Esophagus squamous epithelium (tissue), 5 donors: ENCODE results near the gene AHSA1. TPM values are rescaled to one million over a fixed set of nuclear protein-coding genes. Genes with fewer than 3 reads are reported as not detected.
"Not testable (repeated sequence)": the region's sequence is repeated elsewhere in the genome, so short reads cannot be mapped to it uniquely, and the experiment has no call there.

Source experiments
- DNase-seq: peaks from one replicate; lab custom pipeline; 2025; lab: John Stamatoyannopoulos, UW
- H3K27ac ChIP-seq, 4 donors: fragments of 200-600 bp; sonication (generic); one replicate each; pipeline ENCODE4 v1.5.1; 2016 to 2019; ENCODE audit warnings: mild to moderate bottlenecking in 1 of 4
- H3K27me3 ChIP-seq, 4 donors: fragments of 200-600 bp; sonication (generic); 1 replicate in 3 of 4; 2 replicates in 1 of 4; pipeline versions ENCODE4 v1.5.1 to v1.6.0; 2017 to 2021; ENCODE audit warnings: antibody characterized with exemption in 1 of 4
- H3K36me3 ChIP-seq, 3 donors: fragments of 200-600 bp; sonication (generic); one replicate each; pipeline ENCODE4 v1.5.1; 2016 to 2019
- H3K4me1 ChIP-seq, 3 donors: fragments of 200-600 bp; sonication (generic); one replicate each; pipeline ENCODE4 v1.5.1; 2017 to 2019
- H3K4me3 ChIP-seq, 4 donors: fragments of 200-600 bp; sonication (generic); 1 replicate in 3 of 4; 2 replicates in 1 of 4; pipeline ENCODE4 v1.5.1; 2016 to 2019; ENCODE audit warnings: mild to moderate bottlenecking in 2 of 4, moderate library complexity in 1 of 4
- H3K9me3 ChIP-seq, 3 donors: fragments of 200-600 bp; sonication (generic); one replicate each; pipeline ENCODE4 v1.5.1; 2016 to 2019
- CTCF ChIP-seq, 6 experiments: fragments of 450-650 bp in 4 of 6; fragments of 200-600 bp in 2 of 6; sonication (generic) in 2 of 6; IDR thresholded peaks; one replicate each; pipeline ENCODE4 v1.5.1; 2016 to 2019; ENCODE audit warnings: antibody characterized with exemption in 6 of 6, mild to moderate bottlenecking in 4 of 6, moderate library complexity in 4 of 6
- POLR2A ChIP-seq, 4 donors: fragments of 450-650 bp; IDR thresholded peaks; one replicate each; pipeline ENCODE4 v1.6.1; 2017; ENCODE audit warnings: antibody characterized with exemption in 4 of 4, mild to moderate bottlenecking in 4 of 4, moderate library complexity in 3 of 4
- WGBS, 2 donors: methylation state at CpG; one replicate each; pipeline ENCODE4 v1.1.5; 2018; 5-methylcytosine and 5-hydroxymethylcytosine counted together
- intact Hi-C: fragments of 100-400 bp; cut with DNase I; formaldehyde crosslinking; loops from one replicate; pipeline ENCODE4 v1.15.0; 2022
- total RNA-seq, 4 donors: library from RNA; depleted of rRNA; stranded (reverse); fragments of >200 nt; gene quantifications; one replicate each; pipeline ENCODE4 v1.1.0, GENCODE V29; 2016
- donor health status: DM: yes; HTN: yes; CAD: no.

Gene AHSA1
- total RNA-seq, result 100 to 1,000 TPM in 3 of 4 donors, 10 to 100 TPM in 1; 98.6 to 166 (median 120) TPM

GRCh38 chr14:77457522-77458248, at the start of gene AHSA1, which contains the start of gene VIPAS39:
TSS of gene AHSA1 (plus strand) at chr14:77458093. CDS start at chr14:77458190, 97 bp downstream.
TSS of gene VIPAS39 (minus strand) at chr14:77457601. CDS start at chr14:77454102, 3,499 bp downstream.
- TF ChIP-seq CTCF (IDR thresholded peaks at IDR 0.05) (no peak), POLR2A (IDR thresholded peaks at IDR 0.05) (peak in 3 of 4 donors; percentile 54 to 74 (median 66))
- peaks cover 16 to 44% (median 30%) of the 10 kb centered on the region in 3 donors for H3K36me3 ChIP-seq
- H3K4me1 ChIP-seq, result peaks cover 0 to 38% (median 19%) of the 10 kb centered on the region in 3 donors
- peak; percentile 92 for DNase-seq
- H3K27ac ChIP-seq, result peak within 1 kb of the TSS; percentile 88 to 96 (median 94)
- intact Hi-C loops, result no loop called here
- H3K4me3 ChIP-seq, result peak within 1 kb of the TSS; percentile 83 to 99 (median 88)
- H3K9me3 ChIP-seq, result no peaks in the 10 kb centered on the region
- no peaks in the 10 kb centered on the region for H3K27me3 ChIP-seq
- WGBS, 2 donors, result 0 to 1% methylated on average over 26 to 39 of the region's 50 CpGs

GRCh38 chr14:77409131-77409533, 48.8 kb upstream of the AHSA1 start:
- no peaks in the 10 kb centered on the region for H3K4me1 ChIP-seq
- H3K4me3 ChIP-seq, result no peak overlapping the region
- DNase-seq, result no peak
- H3K27ac ChIP-seq, result no peak overlapping the region
- no peaks in the 10 kb centered on the region for H3K9me3 ChIP-seq
- 36 to 55% methylated on average over 3 of the region's 3 CpGs for WGBS, 2 donors
- intact Hi-C loops, result no loop called here
- H3K27me3 ChIP-seq, result no peaks in the 10 kb centered on the region
- TF ChIP-seq CTCF (IDR thresholded peaks at IDR 0.05) (peak in 1 of 6 experiments; percentile 23), POLR2A (IDR thresholded peaks at IDR 0.05) (no peak)
- no peaks in the 10 kb centered on the region for H3K36me3 ChIP-seq

GRCh38 chr14:77415403-77416030, 42.4 kb upstream of the AHSA1 start:
- H3K4me3 ChIP-seq, DNase-seq, H3K27ac ChIP-seq, intact Hi-C loops, H3K36me3 ChIP-seq, H3K27me3 ChIP-seq, H3K4me1 ChIP-seq: not testable (repeated sequence)
- 88 to 91% methylated on average over 10 of the region's 10 CpGs for WGBS, 2 donors
- H3K9me3 ChIP-seq, result peaks cover 0 to 25% (median 10%) of the 10 kb centered on the region in 3 donors

GRCh38 chr14:77416098-77416497, 41.8 kb upstream of the AHSA1 start:
- intact Hi-C loops, H3K36me3 ChIP-seq: not testable (repeated sequence)
- WGBS, 2 donors, result 94 to 100% methylated on average over 1 to 2 of the region's 3 CpGs

GRCh38 chr14:77416836-77417235, 41.1 kb upstream of the AHSA1 start:
- no peak for DNase-seq
- Histone ChIP-seq H3K9me3 (peaks cover 0 to 25% (median 10%) of the 10 kb centered on the region in 3 donors), H3K27ac (no peak overlapping the region), H3K4me3 (no peak overlapping the region), H3K4me1 (no peaks in the 10 kb centered on the region), H3K36me3 (peaks cover 0 to 16% (median 0%) of the 10 kb centered on the region in 3 donors), H3K27me3 (no peaks in the 10 kb centered on the region)
- no peak for TF ChIP-seq POLR2A (IDR thresholded peaks at IDR 0.05)
- TF ChIP-seq CTCF (IDR thresholded peaks at IDR 0.05), result no peak
- intact Hi-C loops, result no loop called here
- WGBS, 2 donors, result 62 to 87% methylated on average over 3 to 6 of the region's 8 CpGs

More at GRCh38 chr14:77416098-77416497, 41.8 kb upstream of the AHSA1 start:
- not testable (repeated sequence) for H3K27ac ChIP-seq, H3K4me1 ChIP-seq, H3K4me3 ChIP-seq, H3K27me3 ChIP-seq, DNase-seq
- peaks cover 0 to 25% (median 10%) of the 10 kb centered on the region in 3 donors for H3K9me3 ChIP-seq

- no peak for TF ChIP-seq CTCF (IDR thresholded peaks at IDR 0.05)
- TF ChIP-seq POLR2A (IDR thresholded peaks at IDR 0.05), result no peak
- DNase-seq, result no peak
- Histone ChIP-seq H3K9me3 (peaks cover 0 to 25% (median 10%) of the 10 kb centered on the region in 3 donors), H3K4me3 (no peak overlapping the region), H3K4me1 (no peaks in the 10 kb centered on the region), H3K36me3 (peaks cover 0 to 59% (median 19%) of the 10 kb centered on the region in 3 donors), H3K27me3 (no peaks in the 10 kb centered on the region), H3K27ac (no peak overlapping the region)
- WGBS, 2 donors, result 75 to 91% methylated on average over 2 of the region's 2 CpGs
- intact Hi-C loops, result no loop called here
These were observed 36.7 kb upstream of the AHSA1 start for GRCh38 chr14:77421201-77421600.
